ENCODE results near the gene GPR137. TPM values are rescaled to one million over a fixed set of nuclear protein-coding genes. Genes with fewer than 3 reads are reported as not detected.

Gene GPR137
- total and polyA plus RNA-seq, 2 experiments from 2014 or later, result 16.3 to 32.5 TPM

DNA sequence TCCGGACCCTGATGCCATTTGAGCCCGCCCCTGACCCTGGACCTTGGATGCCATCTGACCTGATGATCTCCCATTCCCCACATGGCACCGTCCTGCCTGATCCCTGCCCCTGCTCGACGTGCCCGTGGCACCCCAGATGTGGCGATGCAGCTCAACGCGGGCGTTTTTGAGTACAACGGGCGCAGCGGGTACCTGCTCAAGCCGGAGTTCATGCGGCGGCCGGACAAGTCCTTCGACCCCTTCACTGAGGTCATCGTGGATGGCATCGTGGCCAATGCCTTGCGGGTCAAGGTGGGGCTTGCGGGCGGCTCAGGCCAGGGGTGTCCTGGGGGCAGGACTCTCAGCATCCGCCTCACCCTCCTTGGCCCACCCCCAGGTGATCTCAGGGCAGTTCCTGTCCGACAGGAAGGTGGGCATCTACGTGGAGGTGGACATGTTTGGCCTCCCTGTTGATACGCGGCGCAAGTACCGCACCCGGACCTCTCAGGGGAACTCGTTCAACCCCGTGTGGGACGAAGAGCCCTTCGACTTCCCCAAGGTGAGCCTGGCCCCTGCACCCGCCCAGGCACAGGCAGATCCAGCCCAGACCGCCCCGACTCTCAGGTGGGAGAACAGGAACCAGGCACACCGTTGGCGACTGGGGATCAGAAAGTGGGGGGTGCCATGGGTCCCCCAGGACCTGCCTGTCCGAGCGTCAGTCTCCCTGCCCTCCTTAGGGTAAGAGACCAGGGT, 23.2 kb upstream of the GPR137 start:
- DNase-seq (ENCODE audit: low spot score) (no peak), ATAC-seq (no peak)
- Histone ChIP-seq H3K4me2 (no peak overlapping the region), H4K20me1 (replicated peaks; ENCODE audit: insufficient read depth) (0 out of 2 replicates have a peak, but pooled peaks cover 4% of the 10 kb centered on the region), H3F3A (replicated peaks; ENCODE audit: low read depth) (0 out of 2 replicates have a peak, but pooled peaks cover 4% of the 10 kb centered on the region), H3K4me1 (ENCODE audit: insufficient read depth) (no peaks in the 10 kb centered on the region), H3K79me2 (replicated peaks; ENCODE audit: insufficient read depth) (no peaks in the 10 kb centered on the region), H3K9me2 (ENCODE audit: insufficient read depth) (no peaks in the 10 kb centered on the region), H2AFZ (no peak overlapping the region), H3K36me3 (ENCODE audit: insufficient read depth) (peaks cover 6% of the 10 kb centered on the region), H3K27ac (ENCODE audit: low read depth) (no peak overlapping the region), H3K4me3 (no peak overlapping the region), H3K27me3 (ENCODE audit: insufficient read depth) (no peaks in the 10 kb centered on the region)
- no peaks in the 10 kb centered on the region for H3K9me3 Mint-ChIP-seq
- TF ChIP-seq NANOG (IDR thresholded peaks at IDR 0.05; ENCODE audit: borderline replicate concordance), result no peak
- TF ChIP-seq ZNF331 (CRISPR knock-in tag; IDR thresholded peaks at IDR 0.05; ENCODE audit: low read depth), result no peak
- TF ChIP-seq, protein P1, sequence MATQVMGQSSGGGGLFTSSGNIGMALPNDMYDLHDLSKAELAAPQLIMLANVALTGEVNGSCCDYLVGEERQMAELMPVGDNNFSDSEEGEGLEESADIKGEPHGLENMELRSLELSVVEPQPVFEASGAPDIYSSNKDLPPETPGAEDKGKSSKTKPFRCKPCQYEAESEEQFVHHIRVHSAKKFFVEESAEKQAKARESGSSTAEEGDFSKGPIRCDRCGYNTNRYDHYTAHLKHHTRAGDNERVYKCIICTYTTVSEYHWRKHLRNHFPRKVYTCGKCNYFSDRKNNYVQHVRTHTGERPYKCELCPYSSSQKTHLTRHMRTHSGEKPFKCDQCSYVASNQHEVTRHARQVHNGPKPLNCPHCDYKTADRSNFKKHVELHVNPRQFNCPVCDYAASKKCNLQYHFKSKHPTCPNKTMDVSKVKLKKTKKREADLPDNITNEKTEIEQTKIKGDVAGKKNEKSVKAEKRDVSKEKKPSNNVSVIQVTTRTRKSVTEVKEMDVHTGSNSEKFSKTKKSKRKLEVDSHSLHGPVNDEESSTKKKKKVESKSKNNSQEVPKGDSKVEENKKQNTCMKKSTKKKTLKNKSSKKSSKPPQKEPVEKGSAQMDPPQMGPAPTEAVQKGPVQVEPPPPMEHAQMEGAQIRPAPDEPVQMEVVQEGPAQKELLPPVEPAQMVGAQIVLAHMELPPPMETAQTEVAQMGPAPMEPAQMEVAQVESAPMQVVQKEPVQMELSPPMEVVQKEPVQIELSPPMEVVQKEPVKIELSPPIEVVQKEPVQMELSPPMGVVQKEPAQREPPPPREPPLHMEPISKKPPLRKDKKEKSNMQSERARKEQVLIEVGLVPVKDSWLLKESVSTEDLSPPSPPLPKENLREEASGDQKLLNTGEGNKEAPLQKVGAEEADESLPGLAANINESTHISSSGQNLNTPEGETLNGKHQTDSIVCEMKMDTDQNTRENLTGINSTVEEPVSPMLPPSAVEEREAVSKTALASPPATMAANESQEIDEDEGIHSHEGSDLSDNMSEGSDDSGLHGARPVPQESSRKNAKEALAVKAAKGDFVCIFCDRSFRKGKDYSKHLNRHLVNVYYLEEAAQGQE (IDR thresholded peaks at IDR 0.05; ENCODE audit: unreplicated experiment), result no peak
- no peak for TF ChIP-seq STAT1 (IDR thresholded peaks at IDR 0.05; ENCODE audit: unreplicated experiment)
- TF ChIP-seq, protein P2, sequence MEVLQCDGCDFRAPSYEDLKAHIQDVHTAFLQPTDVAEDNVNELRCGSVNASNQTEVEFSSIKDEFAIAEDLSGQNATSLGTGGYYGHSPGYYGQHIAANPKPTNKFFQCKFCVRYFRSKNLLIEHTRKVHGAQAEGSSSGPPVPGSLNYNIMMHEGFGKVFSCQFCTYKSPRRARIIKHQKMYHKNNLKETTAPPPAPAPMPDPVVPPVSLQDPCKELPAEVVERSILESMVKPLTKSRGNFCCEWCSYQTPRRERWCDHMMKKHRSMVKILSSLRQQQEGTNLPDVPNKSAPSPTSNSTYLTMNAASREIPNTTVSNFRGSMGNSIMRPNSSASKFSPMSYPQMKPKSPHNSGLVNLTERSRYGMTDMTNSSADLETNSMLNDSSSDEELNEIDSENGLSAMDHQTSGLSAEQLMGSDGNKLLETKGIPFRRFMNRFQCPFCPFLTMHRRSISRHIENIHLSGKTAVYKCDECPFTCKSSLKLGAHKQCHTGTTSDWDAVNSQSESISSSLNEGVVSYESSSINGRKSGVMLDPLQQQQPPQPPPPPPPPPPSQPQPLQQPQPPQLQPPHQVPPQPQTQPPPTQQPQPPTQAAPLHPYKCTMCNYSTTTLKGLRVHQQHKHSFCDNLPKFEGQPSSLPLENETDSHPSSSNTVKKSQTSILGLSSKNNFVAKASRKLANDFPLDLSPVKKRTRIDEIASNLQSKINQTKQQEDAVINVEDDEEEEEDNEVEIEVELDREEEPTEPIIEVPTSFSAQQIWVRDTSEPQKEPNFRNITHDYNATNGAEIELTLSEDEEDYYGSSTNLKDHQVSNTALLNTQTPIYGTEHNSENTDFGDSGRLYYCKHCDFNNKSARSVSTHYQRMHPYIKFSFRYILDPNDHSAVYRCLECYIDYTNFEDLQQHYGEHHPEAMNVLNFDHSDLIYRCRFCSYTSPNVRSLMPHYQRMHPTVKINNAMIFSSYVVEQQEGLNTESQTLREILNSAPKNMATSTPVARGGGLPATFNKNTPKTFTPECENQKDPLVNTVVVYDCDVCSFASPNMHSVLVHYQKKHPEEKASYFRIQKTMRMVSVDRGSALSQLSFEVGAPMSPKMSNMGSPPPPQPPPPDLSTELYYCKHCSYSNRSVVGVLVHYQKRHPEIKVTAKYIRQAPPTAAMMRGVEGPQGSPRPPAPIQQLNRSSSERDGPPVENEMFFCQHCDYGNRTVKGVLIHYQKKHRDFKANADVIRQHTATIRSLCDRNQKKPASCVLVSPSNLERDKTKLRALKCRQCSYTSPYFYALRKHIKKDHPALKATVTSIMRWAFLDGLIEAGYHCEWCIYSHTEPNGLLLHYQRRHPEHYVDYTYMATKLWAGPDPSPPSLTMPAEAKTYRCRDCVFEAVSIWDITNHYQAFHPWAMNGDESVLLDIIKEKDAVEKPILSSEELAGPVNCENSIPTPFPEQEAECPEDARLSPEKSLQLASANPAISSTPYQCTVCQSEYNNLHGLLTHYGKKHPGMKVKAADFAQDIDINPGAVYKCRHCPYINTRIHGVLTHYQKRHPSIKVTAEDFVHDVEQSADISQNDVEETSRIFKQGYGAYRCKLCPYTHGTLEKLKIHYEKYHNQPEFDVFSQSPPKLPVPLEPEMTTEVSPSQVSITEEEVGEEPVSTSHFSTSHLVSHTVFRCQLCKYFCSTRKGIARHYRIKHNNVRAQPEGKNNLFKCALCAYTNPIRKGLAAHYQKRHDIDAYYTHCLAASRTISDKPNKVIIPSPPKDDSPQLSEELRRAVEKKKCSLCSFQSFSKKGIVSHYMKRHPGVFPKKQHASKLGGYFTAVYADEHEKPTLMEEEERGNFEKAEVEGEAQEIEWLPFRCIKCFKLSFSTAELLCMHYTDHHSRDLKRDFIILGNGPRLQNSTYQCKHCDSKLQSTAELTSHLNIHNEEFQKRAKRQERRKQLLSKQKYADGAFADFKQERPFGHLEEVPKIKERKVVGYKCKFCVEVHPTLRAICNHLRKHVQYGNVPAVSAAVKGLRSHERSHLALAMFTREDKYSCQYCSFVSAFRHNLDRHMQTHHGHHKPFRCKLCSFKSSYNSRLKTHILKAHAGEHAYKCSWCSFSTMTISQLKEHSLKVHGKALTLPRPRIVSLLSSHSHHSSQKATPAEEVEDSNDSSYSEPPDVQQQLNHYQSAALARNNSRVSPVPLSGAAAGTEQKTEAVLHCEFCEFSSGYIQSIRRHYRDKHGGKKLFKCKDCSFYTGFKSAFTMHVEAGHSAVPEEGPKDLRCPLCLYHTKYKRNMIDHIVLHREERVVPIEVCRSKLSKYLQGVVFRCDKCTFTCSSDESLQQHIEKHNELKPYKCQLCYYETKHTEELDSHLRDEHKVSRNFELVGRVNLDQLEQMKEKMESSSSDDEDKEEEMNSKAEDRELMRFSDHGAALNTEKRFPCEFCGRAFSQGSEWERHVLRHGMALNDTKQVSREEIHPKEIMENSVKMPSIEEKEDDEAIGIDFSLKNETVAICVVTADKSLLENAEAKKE (CRISPR knock-in tag; IDR thresholded peaks at IDR 0.05), result no peak
- TF ChIP-seq, protein P3, sequence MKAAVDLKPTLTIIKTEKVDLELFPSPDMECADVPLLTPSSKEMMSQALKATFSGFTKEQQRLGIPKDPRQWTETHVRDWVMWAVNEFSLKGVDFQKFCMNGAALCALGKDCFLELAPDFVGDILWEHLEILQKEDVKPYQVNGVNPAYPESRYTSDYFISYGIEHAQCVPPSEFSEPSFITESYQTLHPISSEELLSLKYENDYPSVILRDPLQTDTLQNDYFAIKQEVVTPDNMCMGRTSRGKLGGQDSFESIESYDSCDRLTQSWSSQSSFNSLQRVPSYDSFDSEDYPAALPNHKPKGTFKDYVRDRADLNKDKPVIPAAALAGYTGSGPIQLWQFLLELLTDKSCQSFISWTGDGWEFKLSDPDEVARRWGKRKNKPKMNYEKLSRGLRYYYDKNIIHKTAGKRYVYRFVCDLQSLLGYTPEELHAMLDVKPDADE (IDR thresholded peaks at IDR 0.05), result no peak
- no peak for TF ChIP-seq EZH2 (IDR thresholded peaks at IDR 0.05; ENCODE audit: low read depth, unreplicated experiment)
- no peak for TF ChIP-seq POLR2AphosphoS5 (IDR thresholded peaks at IDR 0.05; ENCODE audit: low read depth)
- TF ChIP-seq, protein P4, sequence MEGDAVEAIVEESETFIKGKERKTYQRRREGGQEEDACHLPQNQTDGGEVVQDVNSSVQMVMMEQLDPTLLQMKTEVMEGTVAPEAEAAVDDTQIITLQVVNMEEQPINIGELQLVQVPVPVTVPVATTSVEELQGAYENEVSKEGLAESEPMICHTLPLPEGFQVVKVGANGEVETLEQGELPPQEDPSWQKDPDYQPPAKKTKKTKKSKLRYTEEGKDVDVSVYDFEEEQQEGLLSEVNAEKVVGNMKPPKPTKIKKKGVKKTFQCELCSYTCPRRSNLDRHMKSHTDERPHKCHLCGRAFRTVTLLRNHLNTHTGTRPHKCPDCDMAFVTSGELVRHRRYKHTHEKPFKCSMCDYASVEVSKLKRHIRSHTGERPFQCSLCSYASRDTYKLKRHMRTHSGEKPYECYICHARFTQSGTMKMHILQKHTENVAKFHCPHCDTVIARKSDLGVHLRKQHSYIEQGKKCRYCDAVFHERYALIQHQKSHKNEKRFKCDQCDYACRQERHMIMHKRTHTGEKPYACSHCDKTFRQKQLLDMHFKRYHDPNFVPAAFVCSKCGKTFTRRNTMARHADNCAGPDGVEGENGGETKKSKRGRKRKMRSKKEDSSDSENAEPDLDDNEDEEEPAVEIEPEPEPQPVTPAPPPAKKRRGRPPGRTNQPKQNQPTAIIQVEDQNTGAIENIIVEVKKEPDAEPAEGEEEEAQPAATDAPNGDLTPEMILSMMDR (conservative IDR thresholded peaks at IDR 0.05; ENCODE audit: low read depth in 2 of 2), result no peak
- no peak for TF ChIP-seq JUNB (IDR thresholded peaks at IDR 0.05; ENCODE audit: unreplicated experiment)
- no peak for TF ChIP-seq CREB1 (CRISPR knock-in tag; IDR thresholded peaks at IDR 0.05; ENCODE audit: low read depth)
- no peak for TF ChIP-seq EZH2phosphoT487 (IDR thresholded peaks at IDR 0.05; ENCODE audit: unreplicated experiment)
- TF ChIP-seq ZNF114 (CRISPR knock-in tag; IDR thresholded peaks at IDR 0.05), result no peak
- peaks cover 14% of the 10 kb centered on the region for H3K27me3 Mint-ChIP-seq (ENCODE audit: insufficient read depth, low read depth, poor library complexity)
- no peak overlapping the region for H3K4me3 Mint-ChIP-seq
- H3K27ac Mint-ChIP-seq, result no peak overlapping the region
- H3K36me3 Mint-ChIP-seq (ENCODE audit: low read depth), result peaks cover 73% of the 10 kb centered on the region
- H3K4me1 Mint-ChIP-seq, result peaks cover 7% of the 10 kb centered on the region; the same call in 2 of the 3 replicates

All from GM23338 (cell line).